ENCODE results near the gene TSPAN32. TPM values are rescaled to one million over a fixed set of nuclear protein-coding genes. Genes with fewer than 3 reads are reported as not detected.

TSPAN32 gene
- total and polyA plus RNA-seq, 2 donors (not counting 1 experiment from before 2014, with no cell fraction given) = 0.17 TPM; not detected in 1

- no peak overlapping the region for H3K4me3 ChIP-seq (replicated peaks in 1 of 4; ENCODE audit: control extremely low read depth in 1 of 4, insufficient read depth in 1 of 4, low read depth in 3 of 4, low read length in 4 of 4)
- no peak for TF ChIP-seq EZH2 (IDR thresholded peaks at IDR 0.05; ENCODE audit: low read length, missing control alignments)
- TF ChIP-seq, protein P1, sequence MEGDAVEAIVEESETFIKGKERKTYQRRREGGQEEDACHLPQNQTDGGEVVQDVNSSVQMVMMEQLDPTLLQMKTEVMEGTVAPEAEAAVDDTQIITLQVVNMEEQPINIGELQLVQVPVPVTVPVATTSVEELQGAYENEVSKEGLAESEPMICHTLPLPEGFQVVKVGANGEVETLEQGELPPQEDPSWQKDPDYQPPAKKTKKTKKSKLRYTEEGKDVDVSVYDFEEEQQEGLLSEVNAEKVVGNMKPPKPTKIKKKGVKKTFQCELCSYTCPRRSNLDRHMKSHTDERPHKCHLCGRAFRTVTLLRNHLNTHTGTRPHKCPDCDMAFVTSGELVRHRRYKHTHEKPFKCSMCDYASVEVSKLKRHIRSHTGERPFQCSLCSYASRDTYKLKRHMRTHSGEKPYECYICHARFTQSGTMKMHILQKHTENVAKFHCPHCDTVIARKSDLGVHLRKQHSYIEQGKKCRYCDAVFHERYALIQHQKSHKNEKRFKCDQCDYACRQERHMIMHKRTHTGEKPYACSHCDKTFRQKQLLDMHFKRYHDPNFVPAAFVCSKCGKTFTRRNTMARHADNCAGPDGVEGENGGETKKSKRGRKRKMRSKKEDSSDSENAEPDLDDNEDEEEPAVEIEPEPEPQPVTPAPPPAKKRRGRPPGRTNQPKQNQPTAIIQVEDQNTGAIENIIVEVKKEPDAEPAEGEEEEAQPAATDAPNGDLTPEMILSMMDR (conservative IDR thresholded peaks at IDR 0.05 in 1 of 2, IDR thresholded peaks at IDR 0.05 in 1 of 2; ENCODE audit: low read depth in 1 of 2, low read length in 2 of 2) = no peak
- no peak overlapping the region for H3K9ac ChIP-seq (ENCODE audit: insufficient read depth, low read length)
- no peak overlapping the region for H3K4me2 ChIP-seq (ENCODE audit: extremely low read depth, insufficient read depth, low read length)
- no peak overlapping the region for H3K27ac ChIP-seq (ENCODE audit: insufficient read depth, low read length)
- H3K36me3 ChIP-seq (ENCODE audit: control insufficient read depth, insufficient read depth, low read length) = no peaks in the 10 kb centered on the region
- DNase-seq (ENCODE audit: low read depth in 2 of 2) = no peak
- H2AFZ ChIP-seq (ENCODE audit: low read length) = no peak overlapping the region
- H3K4me1 ChIP-seq (ENCODE audit: control insufficient read depth, extremely low read depth, insufficient read depth, low read length) = no peaks in the 10 kb centered on the region
- no peaks in the 10 kb centered on the region for H4K20me1 ChIP-seq (ENCODE audit: control insufficient read depth, extremely low read depth, insufficient read depth, low read length)
- H3K79me2 ChIP-seq (ENCODE audit: control insufficient read depth, insufficient read depth, low read length) = no peaks in the 10 kb centered on the region
- H3K9me3 ChIP-seq (ENCODE audit: control insufficient read depth, insufficient read depth, low read depth, low read length) = no peaks in the 10 kb centered on the region
- H3K27me3 ChIP-seq (ENCODE audit: control insufficient read depth, insufficient read depth, low read length) = no peaks in the 10 kb centered on the region
Observed at GRCh38 chr11:2328021-2328420, 26.2 kb downstream of the TSPAN32 start.

DNA sequence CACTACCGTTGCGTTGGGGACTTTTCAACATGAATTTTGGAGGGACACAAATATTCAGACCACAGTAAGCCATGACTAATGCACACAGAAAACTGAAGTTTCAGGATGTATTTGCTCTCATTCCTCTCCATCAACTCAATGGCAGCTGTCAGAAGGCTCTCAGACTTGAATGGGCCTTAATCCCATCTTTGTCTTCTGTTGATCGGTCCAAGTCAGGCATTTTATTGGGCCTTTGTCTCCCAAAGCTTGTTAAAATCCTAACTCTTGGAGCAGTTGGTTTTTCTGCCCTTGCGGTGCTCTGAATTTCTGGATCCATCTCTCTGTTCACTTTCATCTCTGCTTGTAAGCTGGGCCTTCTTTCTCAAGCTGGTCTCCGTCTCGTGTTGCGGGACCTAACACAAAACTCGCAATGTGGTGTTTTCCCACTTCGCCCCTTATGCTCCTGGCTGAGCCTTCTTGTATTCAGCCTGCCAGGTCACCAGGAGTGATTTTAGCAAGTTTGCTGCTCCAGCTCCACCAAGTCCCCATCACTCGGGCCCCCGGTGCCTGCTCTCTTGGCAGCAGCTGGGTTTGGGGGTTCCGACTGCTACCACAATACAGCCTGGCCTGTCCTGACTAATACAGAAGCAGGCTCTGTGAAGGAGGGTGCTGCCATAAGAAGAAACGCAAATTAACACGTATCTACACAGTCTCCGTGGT lies 27.0 kb downstream of the TSPAN32 start:
- TF ChIP-seq, protein P1 (conservative IDR thresholded peaks at IDR 0.05 in 1 of 2, IDR thresholded peaks at IDR 0.05 in 1 of 2; ENCODE audit: low read depth in 1 of 2, low read length in 2 of 2) = no peak
- no peak for TF ChIP-seq EZH2 (IDR thresholded peaks at IDR 0.05; ENCODE audit: low read length, missing control alignments)
- Histone ChIP-seq H3K4me2 (ENCODE audit: extremely low read depth, insufficient read depth, low read length) (no peak overlapping the region), H3K27me3 (ENCODE audit: control insufficient read depth, insufficient read depth, low read length) (no peaks in the 10 kb centered on the region), H4K20me1 (ENCODE audit: control insufficient read depth, extremely low read depth, insufficient read depth, low read length) (no peaks in the 10 kb centered on the region), H3K4me1 (ENCODE audit: control insufficient read depth, extremely low read depth, insufficient read depth, low read length) (no peaks in the 10 kb centered on the region), H3K9ac (ENCODE audit: insufficient read depth, low read length) (no peak overlapping the region), H2AFZ (ENCODE audit: low read length) (no peak overlapping the region), H3K36me3 (ENCODE audit: control insufficient read depth, insufficient read depth, low read length) (no peaks in the 10 kb centered on the region), H3K79me2 (ENCODE audit: control insufficient read depth, insufficient read depth, low read length) (no peaks in the 10 kb centered on the region), H3K9me3 (ENCODE audit: control insufficient read depth, insufficient read depth, low read depth, low read length) (no peaks in the 10 kb centered on the region), H3K27ac (ENCODE audit: insufficient read depth, low read length) (no peak overlapping the region), H3K4me3 (replicated peaks in 1 of 4; ENCODE audit: control extremely low read depth in 1 of 4, insufficient read depth in 1 of 4, low read depth in 3 of 4, low read length in 4 of 4) (no peak overlapping the region)
- no peak for DNase-seq (ENCODE audit: low read depth in 2 of 2)

DNA sequence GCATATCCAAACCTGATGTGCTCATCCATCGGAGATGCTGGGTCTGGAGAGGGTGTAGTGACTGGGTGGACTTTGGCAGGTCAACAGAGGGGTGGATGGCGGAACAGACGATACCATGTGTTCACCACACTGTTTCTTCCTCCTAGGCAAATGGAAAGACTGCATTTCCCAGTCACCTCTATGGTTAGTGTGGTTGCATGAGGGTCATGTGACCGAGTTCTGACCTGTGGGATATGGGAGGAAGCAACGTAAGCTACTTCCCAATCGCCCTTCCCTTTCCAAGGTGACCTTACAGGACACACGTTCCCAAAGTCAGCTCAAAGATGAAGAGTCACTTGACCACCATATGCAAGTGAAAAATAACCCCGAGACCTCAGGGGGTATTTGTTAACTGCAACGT lies 27.7 kb downstream of the TSPAN32 start:
- no peak for TF ChIP-seq EZH2 (IDR thresholded peaks at IDR 0.05; ENCODE audit: low read length, missing control alignments)
- TF ChIP-seq, protein P1 (conservative IDR thresholded peaks at IDR 0.05 in 1 of 2, IDR thresholded peaks at IDR 0.05 in 1 of 2; ENCODE audit: low read depth in 1 of 2, low read length in 2 of 2) = no peak
- Histone ChIP-seq H2AFZ (ENCODE audit: low read length) (no peak overlapping the region), H3K27me3 (ENCODE audit: control insufficient read depth, insufficient read depth, low read length) (no peaks in the 10 kb centered on the region), H3K79me2 (ENCODE audit: control insufficient read depth, insufficient read depth, low read length) (no peaks in the 10 kb centered on the region), H3K4me2 (ENCODE audit: extremely low read depth, insufficient read depth, low read length) (no peak overlapping the region), H3K4me3 (replicated peaks in 1 of 4; ENCODE audit: control extremely low read depth in 1 of 4, insufficient read depth in 1 of 4, low read depth in 3 of 4, low read length in 4 of 4) (no peak overlapping the region), H3K4me1 (ENCODE audit: control insufficient read depth, extremely low read depth, insufficient read depth, low read length) (no peaks in the 10 kb centered on the region), H3K36me3 (ENCODE audit: control insufficient read depth, insufficient read depth, low read length) (no peaks in the 10 kb centered on the region), H3K9me3 (ENCODE audit: control insufficient read depth, insufficient read depth, low read depth, low read length) (no peaks in the 10 kb centered on the region), H3K27ac (ENCODE audit: insufficient read depth, low read length) (no peak overlapping the region), H4K20me1 (ENCODE audit: control insufficient read depth, extremely low read depth, insufficient read depth, low read length) (no peaks in the 10 kb centered on the region), H3K9ac (ENCODE audit: insufficient read depth, low read length) (no peak overlapping the region)
- no peak for DNase-seq (ENCODE audit: low read depth in 2 of 2)

All from fibroblast of lung (primary cell).